Fibroblast of the conjunctiva (primary cell): ENCODE data around the gene NYAP2.

Experiments used
- DNase-seq: peaks from one replicate; pipeline ENCODE4 v3.0.0-alpha.2; 2010; ENCODE audit warnings: low read depth

The NYAP2 gene

DNA sequence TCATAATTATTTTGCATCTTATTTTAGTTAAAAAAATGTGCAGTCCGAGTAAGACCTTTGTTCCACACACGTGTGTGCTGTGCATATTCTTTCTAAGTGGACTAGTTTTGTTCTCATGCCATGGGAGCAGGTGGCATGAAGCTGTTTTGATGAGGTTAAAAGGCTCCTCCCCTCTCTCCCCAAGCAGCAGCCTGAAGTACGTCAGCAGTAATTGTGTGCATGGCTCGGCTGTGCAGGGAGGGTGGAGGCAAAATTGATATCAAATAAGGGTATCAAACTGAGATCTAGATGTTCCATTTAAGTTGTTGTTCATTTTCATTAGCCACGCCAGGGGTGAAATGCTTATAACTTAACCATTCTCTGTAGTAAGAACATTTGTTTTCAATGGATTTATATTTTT is at the start of gene NYAP2:
NYAP2 (plus strand) TSS at position 207 of the 400 bp plus-strand sequence. CDS start 9,171 bp downstream, outside the sequence.
- no peak for DNase-seq

DNA sequence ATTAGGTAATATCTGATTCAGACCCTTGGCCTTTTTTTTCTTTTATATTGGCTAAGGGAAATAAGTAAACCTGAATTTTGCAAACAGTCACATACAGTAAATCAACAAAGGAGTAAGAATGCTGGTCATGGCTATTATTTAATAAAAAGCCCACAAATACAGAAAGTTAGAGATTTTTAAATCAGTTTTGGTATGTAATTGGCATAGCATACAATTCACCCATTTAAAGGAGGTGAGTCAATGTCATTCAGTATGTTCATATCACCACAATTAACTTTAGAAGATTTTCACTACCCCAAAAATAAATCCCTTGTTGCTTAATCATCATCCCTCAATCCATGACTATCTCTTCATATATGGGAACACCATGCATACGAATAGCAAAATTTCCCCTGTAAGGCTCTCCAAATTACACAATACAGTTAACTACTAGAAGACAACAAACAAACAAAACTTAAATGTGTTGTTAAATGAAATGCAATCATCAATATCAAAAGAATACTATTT is 45.9 kb upstream of the NYAP2 start:
- DNase-seq = no peak

DNA sequence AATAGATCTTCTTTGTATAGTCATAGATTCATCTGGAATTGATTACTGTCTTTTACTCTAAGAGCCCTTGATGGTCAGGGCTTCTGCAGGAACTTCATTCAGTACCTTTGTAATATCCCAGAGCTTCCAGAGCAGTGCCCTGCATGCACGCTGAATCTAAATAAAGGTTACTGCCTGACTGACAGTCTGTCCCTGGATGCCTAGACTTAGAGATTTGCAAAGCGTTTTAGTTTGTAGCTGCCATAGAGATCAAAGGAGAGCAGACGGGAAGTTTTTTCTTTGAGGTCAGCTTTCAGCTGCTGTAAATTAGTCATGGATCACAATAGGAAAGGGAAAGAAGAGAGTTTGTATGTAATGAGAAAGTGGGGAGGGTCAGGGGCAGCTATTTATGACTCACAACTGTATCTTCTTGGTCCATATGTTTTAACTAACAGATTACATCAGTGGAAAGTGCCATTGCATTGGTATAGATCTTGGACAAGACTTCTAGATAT is 45.2 kb upstream of the NYAP2 start:
- peak; percentile 6 for DNase-seq

DNA sequence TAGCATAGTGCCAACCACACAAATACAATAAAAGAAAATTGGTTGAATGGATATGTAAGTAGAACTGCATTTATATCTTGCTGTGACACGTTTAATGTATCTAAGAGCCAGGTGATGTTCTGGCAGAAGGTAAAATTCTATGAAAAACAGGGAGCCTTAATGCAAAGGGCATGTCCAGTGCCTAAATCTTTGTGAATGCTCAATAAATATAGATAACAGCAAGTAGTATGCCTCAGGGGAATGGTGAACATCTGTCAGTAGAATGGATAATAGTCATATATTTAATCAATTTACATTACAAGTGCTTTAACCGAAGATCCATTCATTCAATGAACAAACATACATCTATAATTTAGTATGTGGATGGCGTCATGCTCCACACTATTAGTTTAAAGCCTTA is 43.7 kb upstream of the NYAP2 start:
- DNase-seq = no peak

DNA sequence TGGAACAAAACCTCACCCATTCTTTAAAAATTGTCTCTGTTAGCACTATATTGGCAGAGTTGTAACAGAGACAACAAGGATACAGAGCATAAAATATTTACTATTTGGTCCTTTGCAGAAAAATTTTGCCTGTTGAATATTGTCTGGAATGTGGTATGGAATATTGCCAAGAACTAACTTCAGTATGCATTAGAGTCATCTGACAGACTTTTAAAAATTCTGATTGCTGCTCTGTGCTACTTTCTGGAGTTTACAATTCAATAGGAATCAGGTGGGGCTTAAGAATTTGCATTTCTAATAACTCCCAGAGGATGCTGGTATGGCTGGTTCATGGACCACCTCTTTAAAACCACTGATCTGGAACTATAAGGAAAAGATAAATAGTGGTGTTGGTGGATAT is 32.8 kb upstream of the NYAP2 start:
- no peak for DNase-seq

DNA sequence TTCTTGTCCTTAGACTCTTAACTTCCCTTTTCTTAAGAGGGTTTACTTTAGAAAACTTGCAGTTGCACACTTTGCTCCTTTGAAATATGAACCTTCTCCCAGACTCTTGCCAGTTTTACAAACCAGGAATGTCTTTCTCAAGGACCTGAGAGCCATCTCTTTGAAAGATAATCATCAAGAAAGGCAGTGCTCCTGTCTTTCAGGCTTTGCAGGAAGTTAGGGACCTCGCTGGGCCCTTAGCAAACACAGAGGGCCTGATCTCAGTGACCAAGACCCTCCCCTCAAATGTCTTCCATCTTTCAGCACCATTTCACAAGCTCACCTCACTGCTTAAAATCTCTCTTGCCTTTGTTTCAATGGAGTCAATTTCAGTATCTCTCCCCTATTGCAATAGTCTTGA is 32.0 kb upstream of the NYAP2 start:
- no peak for DNase-seq

DNA sequence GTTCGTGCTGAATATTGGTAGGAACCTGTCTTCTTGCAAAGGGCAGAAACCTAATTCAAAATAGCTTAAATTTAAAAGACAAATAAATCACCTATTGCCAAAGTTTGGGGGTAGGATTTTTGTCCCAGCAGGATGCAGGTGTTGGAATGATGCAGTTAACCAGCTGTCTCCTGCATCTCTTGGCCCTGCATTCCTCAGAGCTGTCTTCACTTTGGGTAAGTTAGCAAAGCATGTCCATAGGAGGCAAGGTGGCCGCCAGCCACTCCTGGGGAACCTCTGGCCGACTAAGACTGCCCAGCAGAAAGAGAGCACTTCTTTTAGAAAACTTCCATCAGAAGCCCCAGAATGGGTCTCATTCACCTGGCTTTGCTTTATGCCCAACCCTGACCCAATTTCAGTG is 20.5 kb upstream of the NYAP2 start:
- no peak for DNase-seq

DNA sequence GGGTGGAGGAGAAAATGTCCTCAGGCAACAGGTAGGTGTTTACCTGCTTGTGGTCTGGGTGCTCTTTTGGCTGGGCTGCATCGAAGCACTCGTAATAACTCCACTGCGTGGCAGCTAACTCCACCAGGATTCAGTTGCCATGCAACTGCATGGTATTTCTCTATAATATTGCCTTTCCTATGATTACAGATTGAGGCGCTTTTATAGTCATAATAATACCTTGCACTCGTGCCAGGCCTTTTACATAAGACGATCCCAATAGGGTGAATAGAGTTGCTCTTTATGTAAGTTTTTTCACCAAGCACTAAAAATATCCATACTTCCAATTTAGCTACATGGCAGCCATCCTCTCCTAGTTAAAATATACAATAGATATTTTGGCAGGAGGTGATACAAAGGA is 19.7 kb upstream of the NYAP2 start:
- DNase-seq = no peak

DNA sequence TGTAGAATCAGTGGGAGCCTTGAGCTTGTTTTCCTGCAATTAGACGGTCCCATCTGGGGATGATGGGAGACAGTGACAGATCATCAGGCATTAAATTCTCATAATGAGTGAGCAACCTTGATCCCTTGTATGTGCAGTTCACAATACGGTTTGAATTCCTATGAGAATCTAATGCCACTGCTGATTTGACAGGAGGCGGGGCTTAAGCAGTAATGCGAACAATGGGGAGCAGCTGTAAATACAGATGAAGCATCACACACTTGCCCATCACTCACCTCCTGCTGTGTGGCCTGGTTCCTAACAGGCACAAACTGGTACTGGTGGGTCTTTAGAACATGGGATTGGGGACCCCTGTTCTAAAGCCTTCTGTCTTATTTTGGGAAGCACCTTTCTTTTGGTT is 17.9 kb upstream of the NYAP2 start:
- DNase-seq = no peak

DNA sequence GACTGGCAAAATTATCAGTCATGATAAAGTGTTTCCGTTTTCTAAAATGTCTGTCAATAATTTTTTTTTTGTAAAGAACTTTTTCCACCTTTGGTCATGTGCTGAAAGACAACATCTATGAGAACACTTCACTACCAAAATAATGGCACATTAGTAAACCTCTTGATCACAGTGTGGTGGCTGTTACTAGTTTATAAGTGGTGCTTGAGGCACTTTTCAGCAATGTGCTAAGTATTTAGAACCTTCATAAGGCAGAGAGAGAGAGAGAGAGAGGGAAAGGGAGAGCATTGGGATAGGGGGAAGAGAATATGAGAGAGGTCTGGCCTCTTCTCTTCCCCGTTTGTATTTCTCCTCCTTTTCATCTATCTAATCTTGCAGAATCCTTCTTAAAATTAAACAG is 1.1 kb upstream of the NYAP2 start:
- no peak for DNase-seq

DNA sequence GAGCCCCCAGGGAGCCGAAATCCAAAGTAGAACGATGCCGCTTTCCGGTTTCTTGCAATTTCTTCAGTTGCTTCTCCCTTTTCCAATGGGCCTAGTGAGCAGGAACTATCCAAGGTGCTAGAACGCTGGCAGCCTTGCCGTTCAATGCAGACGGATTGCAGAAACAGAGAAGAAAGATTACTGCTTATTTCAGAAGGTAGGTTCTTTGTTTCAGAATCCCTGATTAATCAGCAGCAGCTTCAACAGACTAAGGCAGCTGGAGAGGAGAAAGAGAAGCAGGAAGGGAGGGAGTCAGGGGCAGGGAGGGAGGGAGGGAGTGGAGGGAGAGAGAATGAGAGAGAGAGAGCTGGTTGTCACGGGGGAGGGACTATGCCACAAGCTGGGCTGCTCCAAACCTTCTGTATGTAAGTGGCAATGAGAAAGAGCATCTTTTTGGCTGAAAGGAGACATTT is 576 bp downstream of the NYAP2 start:
- DNase-seq = peak; percentile 17

DNA sequence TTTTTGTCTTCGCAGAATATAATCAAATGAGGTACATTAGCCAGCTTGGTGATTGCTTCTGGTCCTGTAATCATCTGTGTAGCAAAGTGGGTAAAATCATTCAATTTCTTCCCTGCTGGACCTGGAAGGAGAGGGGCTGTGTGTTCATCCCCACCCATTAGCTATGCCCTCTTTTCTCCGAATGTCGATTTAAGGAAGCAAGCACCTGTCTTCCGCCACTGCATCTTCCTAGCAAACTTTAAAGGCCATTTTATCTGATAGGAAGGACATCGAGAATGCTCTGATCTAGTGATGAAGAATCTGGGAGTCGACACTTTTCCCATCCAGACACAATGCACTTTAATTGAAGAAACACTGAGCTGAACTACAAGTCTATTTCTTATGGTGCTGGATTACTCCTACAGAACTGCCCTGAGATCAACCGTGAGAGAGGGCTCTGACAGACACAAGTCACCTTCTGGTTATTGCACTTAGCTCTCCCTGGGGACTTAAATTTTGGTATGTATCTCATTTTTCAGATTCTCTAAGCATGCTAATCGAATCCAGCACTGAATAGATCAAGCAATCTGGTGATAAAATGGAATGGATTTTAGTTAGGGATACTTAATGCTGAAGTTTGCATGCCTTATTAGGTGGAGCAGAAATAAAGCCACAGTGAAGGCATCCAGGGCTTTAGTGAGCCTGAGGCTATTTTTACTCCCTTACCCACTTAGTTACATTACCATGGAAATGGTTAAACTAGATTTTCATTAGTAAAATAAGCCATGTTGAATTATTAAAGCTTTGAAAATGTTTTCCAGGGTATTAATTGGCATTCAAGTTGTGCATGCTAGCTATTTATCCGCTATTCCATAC is 1.3 kb downstream of the NYAP2 start:
- DNase-seq = no peak

DNA sequence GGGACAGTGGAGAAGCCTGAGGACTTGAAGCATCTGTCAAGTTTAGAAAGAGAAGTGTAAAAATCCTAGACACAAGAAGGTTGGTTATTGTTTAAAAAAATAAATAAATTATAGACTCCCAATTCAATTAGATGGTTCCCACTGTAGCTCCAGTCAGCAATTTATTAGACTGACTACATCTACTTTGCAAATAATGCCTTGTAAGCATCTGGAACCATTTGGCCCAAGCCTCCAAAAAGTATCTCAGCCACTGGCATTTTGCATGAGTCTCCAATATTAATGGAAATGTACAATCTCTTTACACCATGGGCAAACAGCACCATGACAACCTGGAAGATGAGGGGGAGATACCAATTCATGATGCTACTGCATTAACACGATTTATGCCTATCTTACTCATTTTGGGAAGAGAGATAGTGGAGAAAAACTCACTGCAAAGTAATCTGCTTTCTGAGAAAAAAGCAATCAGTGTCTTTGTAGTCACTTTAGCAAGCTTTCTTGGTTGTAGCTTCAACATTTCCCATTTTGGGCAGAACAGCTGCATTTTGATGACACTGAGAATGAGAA is 2.8 kb downstream of the NYAP2 start:
- DNase-seq = no peak

DNA sequence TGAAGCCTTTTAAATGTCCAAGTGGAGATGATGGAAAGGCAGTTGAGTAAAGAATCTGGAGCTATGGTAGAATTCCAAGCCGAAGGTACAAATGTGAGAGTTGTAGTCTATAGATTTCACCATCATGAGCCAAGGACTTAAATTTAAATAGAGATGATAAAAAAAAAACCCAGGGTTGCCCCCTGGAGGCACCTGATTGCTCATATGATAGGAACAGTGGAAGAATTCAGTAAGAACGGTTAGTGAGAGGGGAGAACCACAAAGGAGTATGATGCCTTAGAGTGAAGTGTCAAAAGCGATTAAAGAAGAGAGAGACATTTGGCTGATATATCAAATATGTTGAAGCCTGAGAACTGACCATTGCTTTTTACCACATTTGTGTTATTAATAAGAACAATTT is 11.9 kb downstream of the NYAP2 start:
- no peak for DNase-seq

DNA sequence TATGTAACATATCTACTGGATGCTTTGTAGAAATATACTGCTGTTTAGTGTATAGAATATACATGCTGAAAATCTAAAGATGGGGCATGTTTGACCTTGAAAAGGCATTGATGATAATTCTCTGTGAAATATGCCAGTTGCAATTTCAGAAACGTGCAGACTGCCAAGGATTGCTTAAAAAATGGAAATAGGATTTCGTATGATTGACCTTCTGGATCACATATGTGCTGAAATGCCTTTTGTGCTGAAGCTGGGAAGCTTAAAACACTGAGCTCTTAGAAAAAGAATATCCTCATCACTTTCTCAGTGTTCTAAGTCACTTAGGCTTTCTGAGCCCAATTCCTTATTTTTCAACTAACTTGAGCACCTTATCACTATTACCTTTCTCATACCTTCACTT is 14.3 kb downstream of the NYAP2 start:
- no peak for DNase-seq

DNA sequence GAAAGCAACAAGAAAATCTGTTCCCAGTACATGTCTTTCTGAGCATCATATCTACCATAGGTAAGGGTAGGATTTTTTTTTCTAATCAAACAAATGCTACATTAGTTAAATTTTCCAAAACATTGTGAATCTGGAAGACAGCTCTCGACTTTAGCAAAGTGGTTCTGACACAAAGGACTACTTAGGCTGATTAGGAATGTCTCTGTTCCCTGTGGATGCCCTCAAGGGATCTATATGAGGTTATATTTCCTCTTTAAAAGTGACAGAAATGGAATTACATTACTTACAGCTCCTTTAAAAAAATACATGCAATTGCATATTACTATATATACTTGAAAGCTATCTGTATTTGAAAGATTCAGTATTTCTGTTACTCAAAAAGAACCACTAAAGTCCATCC is 15.4 kb downstream of the NYAP2 start:
- no peak for DNase-seq

DNA sequence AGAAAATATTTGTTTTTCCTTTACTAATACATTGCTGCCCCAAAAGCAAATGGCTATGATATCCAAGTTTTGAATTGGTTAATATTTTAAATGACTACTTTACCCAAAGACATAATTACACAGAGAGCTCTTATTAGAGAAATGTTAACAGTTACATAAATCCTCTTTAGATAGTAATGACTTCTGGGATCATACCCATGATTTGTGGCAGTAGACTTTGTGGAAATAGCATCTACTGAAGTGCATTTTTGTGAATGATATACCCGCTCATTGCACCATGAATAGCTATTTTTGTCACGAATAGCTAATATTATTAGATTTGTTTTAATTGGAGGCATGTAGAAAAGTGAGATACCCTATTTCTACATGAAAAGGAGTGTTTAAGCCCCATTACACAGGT is 15.8 kb downstream of the NYAP2 start:
- no peak for DNase-seq

DNA sequence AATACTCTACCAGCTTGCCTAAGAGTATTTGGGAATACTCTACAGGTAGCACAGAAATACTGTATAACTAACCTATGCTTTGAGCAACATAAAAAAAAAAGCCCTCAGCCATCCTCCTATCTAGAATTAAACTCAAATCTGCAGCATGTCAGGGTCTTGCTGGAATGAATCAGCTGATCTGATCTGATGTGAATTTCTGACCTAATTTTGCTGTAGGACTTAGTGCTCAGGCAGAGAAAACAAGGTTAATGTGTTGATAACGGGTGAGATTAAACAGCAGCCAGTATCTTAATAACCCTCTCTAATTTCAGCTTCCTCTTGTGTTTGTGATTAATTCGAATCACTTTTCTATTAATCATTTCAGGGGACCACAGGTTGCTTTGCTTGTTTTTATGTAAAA is 16.3 kb downstream of the NYAP2 start:
- DNase-seq = no peak

DNA sequence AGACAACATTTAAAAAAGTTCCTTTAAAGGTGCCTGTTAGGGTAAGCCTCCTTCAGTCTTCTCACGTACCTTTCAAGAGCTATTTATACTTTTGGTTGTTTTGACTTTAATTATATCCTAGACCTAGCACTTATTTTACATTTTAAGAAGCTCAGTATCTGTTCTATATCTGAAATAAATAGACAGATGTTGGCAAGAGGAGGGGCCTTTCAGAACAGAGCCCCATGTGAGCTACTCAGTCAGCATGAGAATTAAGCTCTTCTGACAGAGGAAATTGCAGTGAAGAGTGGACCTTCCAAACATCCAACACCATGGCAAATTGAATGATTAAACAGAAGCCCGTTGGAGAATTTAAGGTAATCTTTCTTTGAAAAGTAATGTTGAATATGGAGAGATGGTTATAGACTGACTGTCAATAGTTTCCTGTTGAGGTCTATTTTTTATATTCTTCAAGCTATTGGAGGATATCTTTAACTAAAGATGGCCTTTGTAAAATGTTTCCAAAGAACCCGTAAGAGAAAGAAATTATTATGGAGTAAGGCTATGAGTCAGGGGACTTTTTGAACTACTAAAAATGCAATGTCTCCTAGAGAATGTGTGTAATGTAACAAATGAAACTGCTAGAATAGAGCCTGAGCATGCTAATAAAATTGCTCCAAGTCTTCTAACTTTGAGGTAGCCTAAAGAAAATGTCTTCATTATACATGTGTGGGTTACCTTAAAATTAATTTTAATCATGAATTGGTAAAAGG is 17.3 kb downstream of the NYAP2 start:
- no peak for DNase-seq

DNA sequence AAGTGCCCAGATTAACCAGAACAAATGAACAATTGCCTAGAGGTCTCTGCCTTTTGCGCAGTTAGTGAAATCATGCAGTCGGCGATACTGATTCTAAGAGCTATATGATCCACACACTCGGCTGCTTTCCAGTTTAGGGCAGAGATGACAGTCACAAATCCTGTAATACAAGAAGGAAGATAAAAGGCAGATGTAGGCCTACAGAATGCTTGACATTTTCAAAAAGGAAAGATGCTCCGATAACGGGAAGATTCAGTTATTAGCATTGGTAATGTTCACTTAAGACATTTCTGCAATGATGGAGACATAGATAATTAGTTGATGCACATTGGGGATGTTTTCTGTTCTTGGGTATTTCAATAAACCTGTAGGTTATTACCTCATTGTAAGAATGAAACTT is 19.5 kb downstream of the NYAP2 start:
- DNase-seq = no peak

DNA sequence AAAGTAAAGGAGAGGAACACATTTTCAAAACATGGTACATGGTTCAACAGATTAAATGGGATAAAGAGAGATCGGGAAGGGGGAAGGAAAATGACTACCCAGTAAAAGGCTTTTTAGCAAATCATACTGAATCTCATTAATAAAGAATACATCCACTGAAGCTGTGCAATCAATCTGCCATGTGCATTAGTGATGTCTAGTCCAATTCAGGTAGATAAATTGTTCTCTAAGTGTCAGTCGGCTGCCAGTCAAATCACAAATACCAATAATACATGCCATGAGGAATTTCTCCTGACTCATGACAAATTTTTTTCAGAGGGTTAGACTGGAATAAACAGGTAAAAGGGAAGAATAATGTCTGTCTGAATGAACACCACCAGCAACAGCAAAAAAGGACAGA is 22.6 kb downstream of the NYAP2 start:
- DNase-seq = no peak

DNA sequence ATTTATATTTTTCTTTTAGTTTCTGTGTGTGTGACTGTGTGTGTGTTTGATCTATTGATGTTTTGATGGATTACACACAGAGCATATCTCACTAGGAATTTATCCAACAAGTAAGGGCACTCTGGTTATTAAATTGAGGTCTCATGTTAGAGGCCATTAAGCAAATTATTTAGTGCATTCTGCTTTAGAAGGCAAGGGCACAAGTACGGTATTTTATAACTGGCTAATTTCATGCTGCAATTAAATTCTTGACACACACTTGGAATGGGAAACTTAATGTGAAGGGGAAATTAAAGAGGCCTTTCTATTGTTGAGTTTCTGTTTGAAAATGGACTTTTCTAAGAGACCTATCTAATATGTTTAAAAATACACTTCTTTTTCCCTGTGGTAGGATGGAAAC is 25.8 kb downstream of the NYAP2 start:
- DNase-seq = no peak

DNA sequence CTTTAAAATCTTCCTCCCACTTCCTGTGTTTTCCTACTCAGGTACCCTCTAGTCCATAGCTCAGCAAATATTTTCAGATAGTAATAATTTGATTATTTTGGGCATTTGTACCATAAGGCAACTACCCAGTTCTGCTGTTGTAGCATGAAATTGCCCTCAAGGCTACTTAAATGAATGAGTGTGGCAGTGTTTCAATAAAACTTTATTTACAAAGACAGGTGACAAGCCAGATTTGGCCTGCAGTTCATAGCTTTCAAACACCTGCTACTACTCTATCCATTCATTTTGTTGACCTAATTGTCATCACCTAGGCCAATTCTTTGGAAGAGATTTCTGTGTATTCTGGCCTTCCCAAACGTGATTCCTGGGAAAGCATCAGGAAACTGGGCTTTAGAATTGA is 28.9 kb downstream of the NYAP2 start:
- no peak for DNase-seq
